ENCODE results near the gene CDC73.

Gene CDC73

GRCh38 chr1:193121616-193122593, at the start of gene CDC73:
TSS of gene CDC73 (plus strand) at chr1:193122031. CDS start at chr1:193122201, 170 bp downstream.
- DNase-seq (ENCODE audit: low read depth in 2 of 2), result peak; percentile 97 to 99

GRCh38 chr1:193077991-193078390, 43.8 kb upstream of the CDC73 start:
- no peak for DNase-seq (ENCODE audit: low read depth in 2 of 2)

GRCh38 chr1:193079187-193079586, 42.6 kb upstream of the CDC73 start:
- DNase-seq (ENCODE audit: low read depth in 2 of 2), result no peak

GRCh38 chr1:193083365-193084088, 38.3 kb upstream of the CDC73 start:
- no peak for DNase-seq (ENCODE audit: low read depth in 2 of 2)

- DNase-seq (ENCODE audit: low read depth in 2 of 2), result no peak
Measured at GRCh38 chr1:193085263-193085662, 36.6 kb upstream of the CDC73 start.

GRCh38 chr1:193086342-193086741, 35.5 kb upstream of the CDC73 start:
- DNase-seq (ENCODE audit: low read depth in 2 of 2), result no peak

- no peak for DNase-seq (ENCODE audit: low read depth in 2 of 2)
Measured at GRCh38 chr1:193087893-193088292, 33.9 kb upstream of the CDC73 start.

- DNase-seq (ENCODE audit: low read depth in 2 of 2), result no peak
Measured at GRCh38 chr1:193090865-193091264, 31.0 kb upstream of the CDC73 start.

GRCh38 chr1:193094112-193094511, 27.7 kb upstream of the CDC73 start:
- no peak for DNase-seq (ENCODE audit: low read depth in 2 of 2)

- no peak for DNase-seq (ENCODE audit: low read depth in 2 of 2)
Measured at GRCh38 chr1:193102662-193103061, 19.2 kb upstream of the CDC73 start.

- no peak for DNase-seq (ENCODE audit: low read depth in 2 of 2)
Measured at GRCh38 chr1:193103759-193104501, 17.9 kb upstream of the CDC73 start.

- DNase-seq (ENCODE audit: low read depth in 2 of 2), result peak in 1 of 2 donors; percentile 10
Measured at GRCh38 chr1:193104502-193104906, 17.3 kb upstream of the CDC73 start.

- peak; percentile 61 to 72 for DNase-seq (ENCODE audit: low read depth in 2 of 2)
Measured at GRCh38 chr1:193104907-193105820, 16.7 kb upstream of the CDC73 start, which contains the start of gene GLRX2. TSS of gene GLRX2 (minus strand) at chr1:193105414. CDS start at chr1:193105382, 32 bp downstream.

GRCh38 chr1:193105821-193106177, 16.0 kb upstream of the CDC73 start:
- no peak for DNase-seq (ENCODE audit: low read depth in 2 of 2)

- DNase-seq (ENCODE audit: low read depth in 2 of 2), result no peak
Measured at GRCh38 chr1:193108471-193108870, 13.4 kb upstream of the CDC73 start.

- DNase-seq (ENCODE audit: low read depth in 2 of 2), result no peak
Measured at GRCh38 chr1:193109619-193110018, 12.2 kb upstream of the CDC73 start.

- DNase-seq (ENCODE audit: low read depth in 2 of 2), result no peak
Measured at GRCh38 chr1:193110246-193110645, 11.6 kb upstream of the CDC73 start.

- DNase-seq (ENCODE audit: low read depth in 2 of 2), result no peak
Measured at GRCh38 chr1:193110864-193111263, 11.0 kb upstream of the CDC73 start.

- no peak for DNase-seq (ENCODE audit: low read depth in 2 of 2)
Measured at GRCh38 chr1:193111641-193112090, 10.2 kb upstream of the CDC73 start.

GRCh38 chr1:193113258-193113991, 8.4 kb upstream of the CDC73 start:
- DNase-seq (ENCODE audit: low read depth in 2 of 2), result no peak
